Activated CD4-positive, alpha-beta T cell treated with anti-CD3 and anti-CD28 coated beads, Interleukin-2, Interleukin-6, amounts not matched to agents 100 ng/mL and 50 ng/mL, durations not matched to agents 16 hours and 8 hours (primary cell): ENCODE results near the gene ARAP1.
A peak's percentile ranks its signal among the peaks of the same experiment; 100 is the strongest.

Experiments used
- DNase-seq: peaks from one replicate; pipeline ENCODE4 v3.0.0-alpha.2; 2020

ARAP1 gene

GRCh38 chr11:72652873-72653630 is 99.2 kb downstream of the ARAP1 start:
- DNase-seq: no peak

- no peak for DNase-seq
These were observed 100.1 kb downstream of the ARAP1 start for GRCh38 chr11:72652133-72652532.

DNA sequence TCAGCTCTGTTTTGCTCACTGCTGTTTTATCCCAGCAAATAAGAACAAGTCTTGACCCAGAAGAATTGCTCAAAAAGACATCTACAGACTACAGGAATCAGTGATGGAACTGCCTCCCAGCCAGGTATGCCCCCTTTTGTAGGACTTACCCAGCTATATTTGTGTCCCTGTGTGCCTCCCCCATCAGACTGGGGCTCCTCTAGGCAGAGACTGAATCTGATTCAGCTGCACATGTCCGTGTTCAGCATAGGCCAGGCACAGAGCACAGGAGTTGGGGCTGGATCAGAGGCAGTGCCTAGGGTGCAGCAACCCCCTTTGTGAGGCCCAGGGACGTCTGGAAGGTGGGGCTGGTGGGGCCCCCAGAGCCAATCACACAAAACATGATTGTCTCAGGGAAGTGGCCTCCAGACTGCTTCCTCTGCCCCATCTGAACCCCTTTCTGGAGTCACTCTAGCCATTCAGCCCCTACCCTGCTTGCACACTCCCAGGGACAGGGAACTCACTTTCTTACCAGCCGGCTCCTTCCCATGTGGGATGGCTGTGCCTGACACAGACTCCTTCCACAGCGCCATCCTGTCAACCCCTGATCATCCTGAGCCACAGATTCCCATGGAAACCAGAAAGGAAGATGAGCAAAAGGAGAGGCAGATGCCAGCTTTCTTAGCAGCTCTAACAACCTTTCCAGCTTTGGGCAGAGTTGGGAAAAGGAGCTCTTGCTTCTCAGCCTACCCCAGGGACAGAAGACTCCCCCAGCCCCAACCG is 102.8 kb downstream of the ARAP1 start:
- no peak for DNase-seq

DNA sequence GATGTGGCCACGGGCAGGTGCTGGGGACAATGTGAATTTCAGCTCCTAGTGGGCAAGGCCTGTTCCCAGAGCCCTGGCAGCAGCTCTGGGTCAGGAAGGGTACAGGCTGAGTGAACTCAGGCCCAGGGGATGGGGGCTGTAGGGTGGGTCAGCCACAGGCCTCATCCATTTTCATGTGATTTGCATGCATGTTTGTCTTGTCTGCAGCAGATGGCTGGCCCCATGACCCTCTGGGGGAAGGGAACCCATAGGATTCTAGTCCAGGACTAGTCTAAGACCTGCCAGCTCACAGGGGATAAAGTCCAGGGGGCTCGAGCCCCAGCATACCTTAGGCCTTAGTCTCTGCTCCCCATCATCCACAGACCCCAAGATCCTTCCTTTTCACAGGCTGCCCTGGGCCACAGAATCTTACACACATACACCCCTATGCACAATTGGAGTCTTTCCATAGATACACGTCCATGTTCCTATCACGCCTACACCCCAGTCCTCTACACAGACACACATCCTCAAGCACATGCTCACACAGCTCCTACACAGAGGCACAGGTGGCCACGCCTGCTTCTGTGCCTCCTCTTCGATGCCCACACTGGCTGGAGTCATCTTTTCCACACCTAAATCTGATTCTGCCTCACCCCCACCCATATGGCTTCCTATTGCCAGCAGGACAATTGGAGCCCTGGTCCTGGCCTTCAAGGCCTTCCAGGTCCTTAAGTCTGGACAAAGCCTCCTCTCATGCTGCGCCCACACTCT is 103.6 kb downstream of the ARAP1 start:
- no peak for DNase-seq

DNA sequence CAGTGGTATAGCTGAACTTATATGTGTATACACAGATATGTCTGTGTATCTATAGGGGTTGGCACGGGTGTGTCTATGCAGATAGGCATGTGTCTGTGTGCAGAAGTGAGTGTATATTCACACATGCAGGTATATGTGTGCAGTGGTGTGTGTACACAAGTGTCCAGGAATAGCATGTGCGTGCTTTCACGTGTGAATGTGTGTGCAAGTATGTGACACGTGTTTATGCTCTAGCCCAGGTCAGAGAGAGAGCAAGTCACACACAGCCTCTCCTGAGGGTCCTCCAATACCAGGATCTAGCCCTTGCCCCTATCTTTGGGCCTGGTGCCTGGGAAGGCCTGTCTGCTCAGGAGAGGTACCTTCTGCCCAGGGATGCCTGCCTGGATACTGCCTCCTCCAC is 104.3 kb downstream of the ARAP1 start:
- no peak for DNase-seq

- DNase-seq: no peak
These were observed 105.7 kb downstream of the ARAP1 start for GRCh38 chr11:72646472-72646871.

GRCh38 chr11:72646024-72646423 is 106.2 kb downstream of the ARAP1 start:
- no peak for DNase-seq

DNA sequence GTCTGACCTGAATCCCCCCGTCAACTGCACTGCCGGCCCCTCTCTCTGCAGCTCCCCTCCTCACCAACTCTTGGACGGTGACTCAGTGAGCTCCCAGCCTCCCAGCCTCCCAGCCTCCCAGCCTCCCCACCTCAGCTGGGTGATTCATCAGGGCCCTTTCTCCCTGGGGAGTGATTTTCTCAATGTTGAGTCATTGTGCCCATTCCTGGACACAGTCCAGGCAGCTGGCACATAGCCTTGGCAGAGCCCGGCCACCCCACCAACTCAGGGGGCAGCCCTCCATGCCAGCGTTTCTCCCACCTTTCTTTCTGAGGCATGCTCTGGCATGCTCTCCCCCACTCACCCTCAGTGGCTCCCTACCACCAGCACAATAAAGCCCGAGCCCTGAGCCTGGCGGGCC is 108.7 kb downstream of the ARAP1 start:
- no peak for DNase-seq

DNA sequence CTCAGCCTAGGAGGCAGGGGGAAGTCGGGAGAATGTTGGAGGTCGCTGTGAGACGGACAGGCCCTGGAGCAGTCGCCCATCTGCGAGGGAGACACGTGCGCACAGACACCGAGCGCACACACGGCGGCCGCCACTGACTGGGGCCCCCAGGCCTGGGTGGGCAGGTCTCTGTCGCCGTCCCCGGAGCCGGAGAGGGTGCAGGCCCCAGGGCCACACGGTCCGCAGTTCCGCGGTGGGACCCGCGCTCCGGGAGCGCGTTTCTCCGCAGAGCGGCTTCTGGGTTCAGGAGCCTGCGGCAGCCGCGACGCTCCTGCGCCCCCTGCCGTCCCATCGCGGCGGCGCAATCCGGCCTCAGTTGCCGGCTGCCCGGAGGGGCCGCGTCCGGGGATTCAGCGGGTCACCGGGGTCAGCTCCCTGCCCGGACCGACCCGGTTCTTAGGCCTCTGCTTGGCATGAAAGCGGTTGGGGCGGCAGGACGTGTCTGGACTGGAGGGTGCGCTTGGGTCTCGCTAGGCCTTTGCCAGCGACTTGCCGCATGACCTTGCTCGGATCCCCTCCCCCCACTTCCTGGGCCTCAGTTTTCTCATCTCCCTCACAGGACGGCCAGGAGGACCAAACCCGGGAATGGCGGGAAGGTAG is 109.2 kb downstream of the ARAP1 start:
- peak; percentile 74 for DNase-seq

GRCh38 chr11:72642043-72642883 is 109.9 kb downstream of the ARAP1 start:
- DNase-seq: no peak

GRCh38 chr11:72641522-72642042 is 110.6 kb downstream of the ARAP1 start:
- DNase-seq: no peak

DNA sequence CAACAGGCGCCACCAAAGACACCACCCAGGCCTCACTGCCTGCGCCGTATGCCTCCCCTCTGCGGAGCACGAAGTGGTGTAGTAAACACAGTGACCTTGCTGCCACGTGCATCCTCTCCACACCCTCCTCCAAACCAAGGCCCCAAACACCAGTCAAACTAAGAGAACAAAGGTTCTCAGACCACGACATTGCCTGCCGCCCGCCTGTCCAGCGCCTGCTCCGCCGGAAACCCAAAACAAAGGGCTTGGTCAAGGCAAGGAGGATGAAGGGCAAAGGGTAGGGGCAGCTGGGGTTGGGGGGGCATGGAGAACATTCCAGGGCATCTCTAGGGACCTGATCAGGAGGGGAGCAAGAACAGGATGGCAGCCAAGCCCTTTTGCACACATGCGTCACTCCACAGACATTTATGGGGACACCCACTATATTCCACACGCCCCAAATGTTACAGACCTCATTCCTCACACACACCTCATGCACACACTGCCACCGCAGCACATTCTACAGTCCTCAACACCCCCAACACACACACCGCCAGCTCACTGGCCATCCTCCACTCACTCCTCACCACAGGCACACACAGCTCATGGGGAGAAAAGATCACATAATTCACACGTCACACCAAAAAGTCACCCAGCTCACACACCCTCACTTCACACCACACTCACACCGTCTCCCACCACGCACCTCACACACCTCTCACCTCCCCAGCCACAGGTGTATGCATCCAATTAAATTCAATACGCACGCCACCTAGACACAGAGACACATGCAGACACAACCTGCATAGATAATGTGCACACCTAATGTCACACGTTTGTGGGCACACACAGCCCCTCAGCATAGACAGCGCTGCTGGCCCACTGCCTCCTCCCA is 112.5 kb downstream of the ARAP1 start:
- DNase-seq: no peak

DNA sequence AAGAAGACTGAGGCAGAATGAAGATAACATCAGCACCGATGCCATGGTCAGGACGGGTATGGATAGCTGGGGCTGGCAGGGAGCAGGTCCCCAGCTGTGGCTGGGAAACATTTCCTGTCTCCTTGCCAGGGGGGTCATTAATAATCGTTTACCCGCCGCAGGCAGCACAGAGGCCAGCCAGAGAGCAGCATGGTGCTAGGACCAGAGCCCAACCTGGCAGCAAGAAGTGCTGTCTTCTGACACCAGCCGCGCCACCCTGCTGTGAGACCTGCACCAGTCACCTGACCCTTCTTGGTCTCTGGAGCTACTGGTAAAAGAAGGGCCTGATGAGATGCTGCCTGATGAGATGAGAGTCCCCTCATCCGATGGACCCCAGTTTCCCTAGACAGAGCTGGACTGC is 114.3 kb downstream of the ARAP1 start:
- no peak for DNase-seq

GRCh38 chr11:72637198-72637597 is 115.0 kb downstream of the ARAP1 start:
- DNase-seq: no peak

DNA sequence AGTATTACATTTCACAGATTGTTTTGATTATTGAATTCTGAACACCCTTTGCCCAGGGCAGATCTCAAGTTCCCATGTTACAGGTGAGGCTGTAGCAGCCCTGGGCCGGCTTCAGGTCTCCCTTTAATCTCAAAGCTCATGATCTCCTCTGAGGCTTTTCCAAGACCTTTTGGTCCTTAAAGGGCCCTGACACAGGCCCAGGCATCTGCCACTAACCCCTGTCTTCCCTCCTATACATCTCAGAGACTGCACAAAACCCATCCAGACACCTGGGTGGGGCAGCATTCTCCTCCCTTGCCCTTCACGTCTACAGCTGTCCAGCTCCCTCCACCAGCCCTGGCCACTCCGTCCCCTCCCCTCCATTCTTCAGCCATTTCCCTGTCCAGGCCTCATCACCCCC is 115.8 kb downstream of the ARAP1 start:
- DNase-seq: no peak

GRCh38 chr11:72635933-72636332 is 116.3 kb downstream of the ARAP1 start:
- no peak for DNase-seq

- no peak for DNase-seq
These were observed 116.8 kb downstream of the ARAP1 start for GRCh38 chr11:72635309-72635915.
